ENCODE measurements around the gene SUMO4. TPM values are rescaled to one million over a fixed set of nuclear protein-coding genes. Genes with fewer than 3 reads are reported as not detected.

The SUMO4 gene
- polyA plus RNA-seq, 3 donors = 0.22 to 0.29 (median 0.27) TPM

DNA sequence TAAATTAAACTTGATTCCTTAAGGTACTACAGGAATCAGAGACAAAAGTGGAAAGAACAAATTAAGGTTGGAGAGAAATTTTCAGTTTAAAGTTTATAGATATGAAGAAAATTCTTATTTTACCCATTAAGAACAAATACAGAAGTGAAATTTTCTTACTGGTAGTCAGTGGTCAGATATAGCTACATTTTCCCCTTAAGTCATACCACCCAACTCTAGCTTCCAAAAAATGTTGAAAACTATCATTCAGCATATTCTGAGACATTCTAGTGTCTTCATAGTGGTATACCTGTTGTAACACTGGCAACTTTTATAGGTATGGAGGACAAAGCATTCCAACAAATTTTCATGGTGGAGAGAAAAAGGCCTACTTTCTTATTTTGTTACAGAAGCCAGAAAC is 15.6 kb upstream of the SUMO4 start:
- Mint-ChIP-seq H3K9me3 (peaks cover 0 to 2% (median 0%) of the 10 kb centered on the region in 7 donors), H3K4me1 (peaks cover 4% of the 10 kb centered on the region), H3K27me3 (ENCODE audit: low read depth in 3 of 3) (peaks cover 0 to 2% (median 0%) of the 10 kb centered on the region in 3 donors), H3K4me3 (no peak overlapping the region), H3K36me3 (peaks cover 52 to 66% of the 10 kb centered on the region in 2 donors), H3K27ac (peak overlapping the region in 1 of 7 donors; percentile 77)
- intact Hi-C loops (cut with micrococcal nuclease) = no loop called here
- Histone ChIP-seq H3K9ac (ENCODE audit: insufficient read depth, low read length, poor library complexity, severe bottlenecking) (no peak overlapping the region), H3K79me2 (ENCODE audit: insufficient read depth, low read length) (peaks cover 76% of the 10 kb centered on the region), H3K4me2 (replicated peaks; ENCODE audit: extremely low read depth, low read length, poor library complexity, severe bottlenecking) (no peak overlapping the region), H3K4me3 (replicated peaks in 1 of 3; ENCODE audit: low read depth in 2 of 3, low read length in 3 of 3) (no peak overlapping the region), H2AFZ (ENCODE audit: insufficient read depth, low read depth, low read length, poor library complexity, severe bottlenecking) (no peak overlapping the region), H3K27ac (ENCODE audit: low read depth in 1 of 2, low read length in 2 of 2) (no peak overlapping the region), H3K27me3 (ENCODE audit: control insufficient read depth in 2 of 2, insufficient read depth in 2 of 2, low read length in 2 of 2) (no peaks in the 10 kb centered on the region), H3K4me1 (ENCODE audit: control insufficient read depth in 1 of 2, insufficient read depth in 2 of 2, low read length in 2 of 2) (no peaks in the 10 kb centered on the region), H3K9me3 (replicated peaks in 1 of 2; ENCODE audit: control insufficient read depth in 1 of 2, insufficient read depth in 1 of 2, low read length in 2 of 2) (no peaks in the 10 kb centered on the region), H4K20me1 (ENCODE audit: insufficient read depth, low read length) (peaks cover 89% of the 10 kb centered on the region), H3K36me3 (replicated peaks in 1 of 2; ENCODE audit: control insufficient read depth in 1 of 2, insufficient read depth in 2 of 2, low read length in 2 of 2) (peaks cover 30 to 79% of the 10 kb centered on the region in 2 donors)
- no peak for DNase-seq
- TF ChIP-seq, protein P1, sequence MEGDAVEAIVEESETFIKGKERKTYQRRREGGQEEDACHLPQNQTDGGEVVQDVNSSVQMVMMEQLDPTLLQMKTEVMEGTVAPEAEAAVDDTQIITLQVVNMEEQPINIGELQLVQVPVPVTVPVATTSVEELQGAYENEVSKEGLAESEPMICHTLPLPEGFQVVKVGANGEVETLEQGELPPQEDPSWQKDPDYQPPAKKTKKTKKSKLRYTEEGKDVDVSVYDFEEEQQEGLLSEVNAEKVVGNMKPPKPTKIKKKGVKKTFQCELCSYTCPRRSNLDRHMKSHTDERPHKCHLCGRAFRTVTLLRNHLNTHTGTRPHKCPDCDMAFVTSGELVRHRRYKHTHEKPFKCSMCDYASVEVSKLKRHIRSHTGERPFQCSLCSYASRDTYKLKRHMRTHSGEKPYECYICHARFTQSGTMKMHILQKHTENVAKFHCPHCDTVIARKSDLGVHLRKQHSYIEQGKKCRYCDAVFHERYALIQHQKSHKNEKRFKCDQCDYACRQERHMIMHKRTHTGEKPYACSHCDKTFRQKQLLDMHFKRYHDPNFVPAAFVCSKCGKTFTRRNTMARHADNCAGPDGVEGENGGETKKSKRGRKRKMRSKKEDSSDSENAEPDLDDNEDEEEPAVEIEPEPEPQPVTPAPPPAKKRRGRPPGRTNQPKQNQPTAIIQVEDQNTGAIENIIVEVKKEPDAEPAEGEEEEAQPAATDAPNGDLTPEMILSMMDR (IDR thresholded peaks at IDR 0.05) = no peak

DNA sequence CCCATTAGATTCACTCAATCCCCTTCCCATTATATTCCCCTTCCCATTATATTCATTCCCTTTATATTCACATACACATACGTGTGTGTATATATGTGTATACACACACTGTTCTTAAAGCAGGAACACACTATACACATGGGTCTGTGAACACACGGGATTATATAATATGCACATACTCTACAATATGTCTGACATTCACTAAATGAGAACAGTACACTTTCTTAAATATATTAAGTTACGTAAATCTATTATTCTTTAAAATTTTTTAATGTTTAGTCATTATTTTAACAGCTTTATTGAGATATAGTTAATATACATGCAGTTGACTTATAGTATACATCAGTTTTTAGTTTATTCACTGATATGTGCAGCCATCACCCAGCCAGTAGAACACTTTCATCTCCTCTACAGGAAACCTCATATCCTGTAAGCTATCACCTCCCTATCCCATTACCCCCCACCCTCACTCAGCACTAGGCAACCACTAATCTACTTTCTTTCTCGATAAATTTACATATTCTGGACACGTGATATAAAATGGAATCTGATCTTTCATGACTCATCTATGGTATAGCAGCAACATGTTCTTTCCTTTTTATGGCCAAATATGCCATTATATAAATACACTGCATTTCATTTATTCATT is 13.9 kb upstream of the SUMO4 start:
- Histone ChIP-seq H3K4me1 (ENCODE audit: control insufficient read depth in 1 of 2, insufficient read depth in 2 of 2, low read length in 2 of 2) (no peaks in the 10 kb centered on the region), H3K9ac (ENCODE audit: insufficient read depth, low read length, poor library complexity, severe bottlenecking) (no peak overlapping the region), H3K36me3 (replicated peaks in 1 of 2; ENCODE audit: control insufficient read depth in 1 of 2, insufficient read depth in 2 of 2, low read length in 2 of 2) (peaks cover 19 to 78% of the 10 kb centered on the region in 2 donors), H4K20me1 (ENCODE audit: insufficient read depth, low read length) (peaks cover 89% of the 10 kb centered on the region), H3K79me2 (ENCODE audit: insufficient read depth, low read length) (peaks cover 78% of the 10 kb centered on the region), H3K27ac (ENCODE audit: low read depth in 1 of 2, low read length in 2 of 2) (no peak overlapping the region), H2AFZ (ENCODE audit: insufficient read depth, low read depth, low read length, poor library complexity, severe bottlenecking) (no peak overlapping the region), H3K27me3 (ENCODE audit: control insufficient read depth in 2 of 2, insufficient read depth in 2 of 2, low read length in 2 of 2) (no peaks in the 10 kb centered on the region), H3K4me2 (replicated peaks; ENCODE audit: extremely low read depth, low read length, poor library complexity, severe bottlenecking) (no peak overlapping the region), H3K4me3 (replicated peaks in 1 of 3; ENCODE audit: low read depth in 2 of 3, low read length in 3 of 3) (no peak overlapping the region), H3K9me3 (replicated peaks in 1 of 2; ENCODE audit: control insufficient read depth in 1 of 2, insufficient read depth in 1 of 2, low read length in 2 of 2) (no peaks in the 10 kb centered on the region)
- DNase-seq = no peak
- Mint-ChIP-seq H3K4me3 (no peak overlapping the region), H3K27me3 (ENCODE audit: low read depth in 3 of 3) (peaks cover 0 to 2% (median 0%) of the 10 kb centered on the region in 3 donors), H3K9me3 (peaks cover 0 to 2% (median 0%) of the 10 kb centered on the region in 7 donors), H3K27ac (peak overlapping the region in 2 of 7 donors; percentile 47 to 70), H3K4me1 (peaks cover 4% of the 10 kb centered on the region), H3K36me3 (peaks cover 52 to 57% of the 10 kb centered on the region in 2 donors)
- WGBS (ENCODE audit: insufficient coverage) = 100% methylated on average over 1 of the region's 5 CpGs
- TF ChIP-seq, protein P1 (IDR thresholded peaks at IDR 0.05) = no peak
- intact Hi-C loops (cut with micrococcal nuclease) = no loop called here

All from CD14-positive monocyte (primary cell).